SJCRH30 (cell line): ENCODE measurements around the gene FGF18. TPM values are rescaled to one million over a fixed set of nuclear protein-coding genes. Genes with fewer than 3 reads are reported as not detected.
"Not testable (repeated sequence)": the region's sequence is repeated elsewhere in the genome, so short reads cannot be mapped to it uniquely, and the experiment has no call there.

Experiments
- DNase-seq, 2 experiments: peaks; one replicate each; pipeline ENCODE4 v3.0.0-alpha.2; 2015 to 2020
- H3K27ac ChIP-seq: fragments of 250-450 bp; sonication (Bioruptor Pico); 2 replicates; pipeline ENCODE4 v1.5.1; 2020; ENCODE audit warnings: mild to moderate bottlenecking, moderate library complexity
- H3K27me3 ChIP-seq: fragments of 250-450 bp; sonication (Bioruptor Pico); 2 replicates; pipeline ENCODE4 v1.5.1; 2020; ENCODE audit warnings: mild to moderate bottlenecking, moderate library complexity
- H3K36me3 ChIP-seq: fragments of 250-450 bp; sonication (Bioruptor Pico); 2 replicates; pipeline ENCODE4 v1.5.1; 2020; ENCODE audit warnings: mild to moderate bottlenecking, moderate library complexity
- H3K4me1 ChIP-seq: fragments of 250-450 bp; sonication (Bioruptor Pico); 2 replicates; pipeline ENCODE4 v1.5.1; 2020; ENCODE audit warnings: mild to moderate bottlenecking, moderate library complexity
- H3K4me3 ChIP-seq: fragments of 250-450 bp; sonication (Bioruptor Pico); 2 replicates; pipeline ENCODE4 v1.5.1; 2020; ENCODE audit warnings: mild to moderate bottlenecking, moderate library complexity
- H3K9me3 ChIP-seq: fragments of 250-450 bp; sonication (Bioruptor Pico); replicated peaks from 2 replicates; pipeline ENCODE4 v1.5.1; 2020; ENCODE audit warnings: mild to moderate bottlenecking, moderate library complexity
- total RNA-seq: library from RNA; depleted of rRNA; stranded (reverse); fragments of >200 nt; shearing (Covaris generic); gene quantifications from 2 replicates; pipeline ENCODE4 v1.2.3, GENCODE V29; 2014; rRNA removed

FGF18 gene
- total RNA-seq, 1 experiment from 2014 or later, result not detected

- peak; percentile 39 to 57 for DNase-seq
- H3K4me1 ChIP-seq, result peaks cover 4% of the 10 kb centered on the region; the same call in 1 of the 2 replicates
- H3K9me3 ChIP-seq, result no peaks in the 10 kb centered on the region
- peak overlapping the region; percentile 33; the same call in 1 of the 2 replicates for H3K27ac ChIP-seq
- H3K36me3 ChIP-seq, result no peaks in the 10 kb centered on the region
- H3K27me3 ChIP-seq, result no peaks in the 10 kb centered on the region
- H3K4me3 ChIP-seq, result peak overlapping the region; percentile 48
Measured at GRCh38 chr5:171494452-171495121, 75.1 kb downstream of the FGF18 start.

- H3K27me3 ChIP-seq, result no peaks in the 10 kb centered on the region; the same call in 1 of the 2 replicates
- peak overlapping the region; percentile 48 for H3K4me3 ChIP-seq
- peaks cover 4% of the 10 kb centered on the region; the same call in 1 of the 2 replicates for H3K4me1 ChIP-seq
- no peak overlapping the region for H3K27ac ChIP-seq
- no peaks in the 10 kb centered on the region for H3K36me3 ChIP-seq
- H3K9me3 ChIP-seq, result no peaks in the 10 kb centered on the region
- no peak for DNase-seq
Measured at GRCh38 chr5:171495122-171495700, 75.8 kb downstream of the FGF18 start.

- Histone ChIP-seq H3K36me3 (no peaks in the 10 kb centered on the region), H3K27ac (no peak overlapping the region)
- DNase-seq, result no peak
Measured at GRCh38 chr5:171496456-171496855, 77.0 kb downstream of the FGF18 start.

GRCh38 chr5:171497494-171497893 is 78.0 kb downstream of the FGF18 start:
- H3K27me3 ChIP-seq, H3K4me1 ChIP-seq, DNase-seq, H3K36me3 ChIP-seq, H3K27ac ChIP-seq, H3K4me3 ChIP-seq, H3K9me3 ChIP-seq: not testable (repeated sequence)

More at GRCh38 chr5:171496456-171496855, 77.0 kb downstream of the FGF18 start:
- no peak overlapping the region for H3K4me3 ChIP-seq
- H3K27me3 ChIP-seq, result peaks cover 8% of the 10 kb centered on the region; the same call in 1 of the 2 replicates
- no peaks in the 10 kb centered on the region for H3K9me3 ChIP-seq
- H3K4me1 ChIP-seq, result peaks cover 4% of the 10 kb centered on the region; the same call in 1 of the 2 replicates

- peaks cover 4% of the 10 kb centered on the region; the same call in 1 of the 2 replicates for H3K4me1 ChIP-seq
- no peak for DNase-seq
- H3K9me3 ChIP-seq, result no peaks in the 10 kb centered on the region
- no peak overlapping the region for H3K27ac ChIP-seq
- peaks cover 8% of the 10 kb centered on the region; the same call in 1 of the 2 replicates for H3K27me3 ChIP-seq
- H3K4me3 ChIP-seq, result no peak overlapping the region
- no peaks in the 10 kb centered on the region for H3K36me3 ChIP-seq
Measured at GRCh38 chr5:171498166-171498565, 78.7 kb downstream of the FGF18 start.

- Histone ChIP-seq H3K4me3 (no peak overlapping the region), H3K36me3 (no peaks in the 10 kb centered on the region), H3K27ac (no peak overlapping the region), H3K9me3 (no peaks in the 10 kb centered on the region), H3K4me1 (no peaks in the 10 kb centered on the region; the same call in 1 of the 2 replicates), H3K27me3 (peaks cover 8% of the 10 kb centered on the region; the same call in 1 of the 2 replicates)
- no peak for DNase-seq
Measured at GRCh38 chr5:171499611-171500010, 80.2 kb downstream of the FGF18 start.

GRCh38 chr5:171505473-171506043 is 86.1 kb downstream of the FGF18 start:
- no peak for DNase-seq
- peaks cover 6% of the 10 kb centered on the region; the same call in 1 of the 2 replicates for H3K27me3 ChIP-seq
- no peak overlapping the region for H3K4me3 ChIP-seq
- no peaks in the 10 kb centered on the region for H3K9me3 ChIP-seq
- H3K27ac ChIP-seq, result no peak overlapping the region
- no peaks in the 10 kb centered on the region for H3K4me1 ChIP-seq
- H3K36me3 ChIP-seq, result no peaks in the 10 kb centered on the region

GRCh38 chr5:171506951-171507350 is 87.5 kb downstream of the FGF18 start:
- H3K4me3 ChIP-seq, result no peak overlapping the region
- H3K36me3 ChIP-seq, result no peaks in the 10 kb centered on the region
- no peak for DNase-seq
- H3K4me1 ChIP-seq, result no peaks in the 10 kb centered on the region
- no peaks in the 10 kb centered on the region for H3K9me3 ChIP-seq
- no peaks in the 10 kb centered on the region for H3K27me3 ChIP-seq
- no peak overlapping the region for H3K27ac ChIP-seq

Other genes starting within 250 kb of the FGF18 start
- gene TLX3, start 110.4 kb upstream of the FGF18 start, total RNA-seq, result 6.2 and 6.9 TPM in 2 replicates
- 3,269 and 3,693 TPM in 2 replicates for gene NPM1, start 31.8 kb upstream of the FGF18 start, total RNA-seq